Measurements from ENCODE around the gene SH2D3C. TPM values are rescaled to one million over a fixed set of nuclear protein-coding genes. Genes with fewer than 3 reads are reported as not detected.

The SH2D3C gene
- polyA plus RNA-seq, 2 of the 4 experiments (the other 2 are of a cell fraction): 0.06 TPM

- TF ChIP-seq ZC3H11A (IDR thresholded peaks at IDR 0.05): no peak
- no peak for TF ChIP-seq SMC3 (IDR thresholded peaks at IDR 0.05)
- no peak for TF ChIP-seq EHF (CRISPR knock-in tag; IDR thresholded peaks at IDR 0.05)
Measured at GRCh38 chr9:127769929-127770582, 8.4 kb downstream of the SH2D3C start (continued).

- Histone ChIP-seq H3K4me1 (peaks cover 4% of the 10 kb centered on the region; the same call in 1 of the 3 replicates), H3K4me2 (no peak overlapping the region), H3K27ac (no peak overlapping the region), H3K9me3 (no peaks in the 10 kb centered on the region), H3K4me3 (no peak overlapping the region)
- no peak for ATAC-seq
- no peak for DNase-seq (ENCODE audit: low read depth in 1 of 2, low spot score in 1 of 2)
- ChIA-PET POLR2A (no interaction called here), CTCF (interaction anchor here (1.1 to 15.5 kb wide), 5 partner anchors 15 to 179 kb away, joined by 3 to 157 read pairs (median 17); partner anchors contain the start of genes CDK9, SH2D3C and TOR2A)
- TF ChIP-seq ESRRA (IDR thresholded peaks at IDR 0.05; ENCODE audit: borderline replicate concordance, low read length): no peak
- TF ChIP-seq NR3C1 (IDR thresholded peaks at IDR 0.05): no peak
- peak; percentile 64; the same call in 1 of the 2 replicates for TF ChIP-seq KDM1A (IDR thresholded peaks at IDR 0.05; ENCODE audit: low read depth)
- TF ChIP-seq NFE2L2 (conservative IDR thresholded peaks at IDR 0.05; ENCODE audit: low read length): no peak
- no peak for TF ChIP-seq FOSL2 (IDR thresholded peaks at IDR 0.05)
- no peak for TF ChIP-seq FOSL2 (CRISPR knock-in tag; IDR thresholded peaks at IDR 0.05)
- TF ChIP-seq BHLHE40 (IDR thresholded peaks at IDR 0.05; ENCODE audit: low read depth, low read length): no peak
- no peak for TF ChIP-seq PBX3 (IDR thresholded peaks at IDR 0.05)
- 90% methylated on average over 5 of the region's 5 CpGs for WGBS (ENCODE audit: missing lambda C conversion rate)
- no peak for FAIRE-seq
Measured at GRCh38 chr9:127769101-127769500, 9.4 kb downstream of the SH2D3C start.

- H3K4me1 ChIP-seq: peaks cover 4% of the 10 kb centered on the region; the same call in 1 of the 3 replicates
- no peak overlapping the region for H3K4me2 ChIP-seq
- POLR2A ChIA-PET: no interaction called here
- TF ChIP-seq HOXB5 (CRISPR knock-in tag; IDR thresholded peaks at IDR 0.05) (no peak), BHLHE40 (IDR thresholded peaks at IDR 0.05; ENCODE audit: low read depth, low read length) (no peak), NR3C1 (IDR thresholded peaks at IDR 0.05) (no peak), SREBF2 (IDR thresholded peaks at IDR 0.05) (no peak), ELK1 (IDR thresholded peaks at IDR 0.05; ENCODE audit: low read depth, low read length) (no peak), EHMT2 (IDR thresholded peaks at IDR 0.05; ENCODE audit: low read depth) (no peak), ZC3H11A (IDR thresholded peaks at IDR 0.05) (no peak), MAZ (IDR thresholded peaks at IDR 0.05; ENCODE audit: borderline replicate concordance, low read depth, low read length) (no peak), JUN (IDR thresholded peaks at IDR 0.05) (no peak), TP53 (CRISPR knock-in tag; IDR thresholded peaks at IDR 0.05) (no peak), HEYL (CRISPR knock-in tag; IDR thresholded peaks at IDR 0.05) (no peak), HMGXB4 (CRISPR knock-in tag; IDR thresholded peaks at IDR 0.05; ENCODE audit: borderline replicate concordance) (no peak), RCOR1 (IDR thresholded peaks at IDR 0.05; ENCODE audit: low read depth, low read length) (no peak), EHF (CRISPR knock-in tag; IDR thresholded peaks at IDR 0.05) (no peak)
- TF ChIP-seq, protein P1, sequence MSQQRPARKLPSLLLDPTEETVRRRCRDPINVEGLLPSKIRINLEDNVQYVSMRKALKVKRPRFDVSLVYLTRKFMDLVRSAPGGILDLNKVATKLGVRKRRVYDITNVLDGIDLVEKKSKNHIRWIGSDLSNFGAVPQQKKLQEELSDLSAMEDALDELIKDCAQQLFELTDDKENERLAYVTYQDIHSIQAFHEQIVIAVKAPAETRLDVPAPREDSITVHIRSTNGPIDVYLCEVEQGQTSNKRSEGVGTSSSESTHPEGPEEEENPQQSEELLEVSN (IDR thresholded peaks at IDR 0.05; ENCODE audit: borderline replicate concordance, low read depth): no peak
- H3K4me3 ChIP-seq: no peak overlapping the region
- ATAC-seq (no peak), DNase-seq (ENCODE audit: low read depth in 1 of 2, low spot score in 1 of 2) (no peak), FAIRE-seq (no peak)
- 73% methylated on average over 8 of the region's 8 CpGs for WGBS (ENCODE audit: missing lambda C conversion rate)
- CTCF ChIA-PET: interaction anchor here (1.1 to 15.5 kb wide), 5 partner anchors 15 to 179 kb away, joined by 3 to 157 read pairs (median 15); partner anchors contain the start of genes CDK9, SH2D3C and TOR2A
- H3K9me3 ChIP-seq: no peaks in the 10 kb centered on the region
- no peak overlapping the region for H3K27ac ChIP-seq
Measured at GRCh38 chr9:127768698-127769097, 9.8 kb downstream of the SH2D3C start.

All from A549 (cell line).